Glomerular visceral epithelial cell (primary cell): ENCODE measurements around the gene TMEM171.
A peak's percentile ranks its signal among the peaks of the same experiment; 100 is the strongest.

Source experiments
- DNase-seq: peaks from one replicate; pipeline ENCODE4 v3.0.0-alpha.2; 2016; ENCODE audit errors: extremely low spot score

Gene TMEM171, protein sequence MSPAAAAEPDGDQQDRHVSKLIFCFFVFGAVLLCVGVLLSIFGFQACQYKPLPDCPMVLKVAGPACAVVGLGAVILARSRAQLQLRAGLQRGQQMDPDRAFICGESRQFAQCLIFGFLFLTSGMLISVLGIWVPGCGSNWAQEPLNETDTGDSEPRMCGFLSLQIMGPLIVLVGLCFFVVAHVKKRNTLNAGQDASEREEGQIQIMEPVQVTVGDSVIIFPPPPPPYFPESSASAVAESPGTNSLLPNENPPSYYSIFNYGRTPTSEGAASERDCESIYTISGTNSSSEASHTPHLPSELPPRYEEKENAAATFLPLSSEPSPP

DNA sequence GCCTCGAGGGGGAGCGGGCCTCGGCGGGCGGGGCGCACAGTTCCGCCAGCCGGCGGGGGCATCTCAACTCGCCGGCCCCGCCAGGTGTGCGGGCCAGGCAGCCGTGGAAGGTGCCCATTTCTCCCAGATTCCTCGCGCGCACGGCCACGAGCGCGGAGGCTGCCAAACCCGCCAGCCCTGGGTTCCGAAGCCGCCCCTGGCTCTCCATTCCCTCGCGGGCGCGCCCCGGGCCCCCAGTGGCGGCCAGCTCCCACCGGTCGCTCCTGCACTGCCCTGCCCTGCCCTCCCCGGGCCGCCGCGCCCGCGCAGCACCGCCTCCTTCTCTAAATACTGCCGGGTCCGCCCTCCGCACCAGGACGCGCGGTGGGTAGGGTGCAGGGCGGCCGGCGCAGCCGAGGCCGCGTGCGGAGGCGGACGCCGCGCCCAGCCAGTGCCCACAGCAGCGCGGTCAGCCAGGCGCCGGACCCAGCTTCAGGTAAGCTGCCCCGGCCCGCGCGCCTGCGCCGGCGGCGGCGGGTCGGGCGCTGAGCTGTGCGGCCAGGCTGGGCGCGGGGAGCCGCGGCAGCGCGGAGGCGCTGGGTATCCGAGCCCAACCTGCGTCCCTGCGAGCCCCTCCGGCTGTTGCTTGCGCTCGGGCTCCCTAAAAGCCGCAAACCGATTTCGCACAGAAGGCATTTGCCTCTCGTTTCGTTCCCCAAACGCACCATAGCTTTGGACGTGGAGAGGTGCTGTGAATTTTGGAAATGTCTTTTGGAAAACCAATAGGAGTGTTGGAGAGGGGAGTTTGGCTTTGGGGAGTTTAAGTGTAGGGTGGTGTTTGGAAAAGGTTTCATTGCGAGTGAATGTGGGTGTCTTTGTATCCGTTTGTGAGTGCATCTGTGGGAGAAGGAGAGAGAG is at the start of gene TMEM171:
Gene TMEM171 (plus strand): TSS at position 354 of the 897 bp plus-strand sequence. CDS start 2,799 bp downstream, outside the sequence.
- peak; percentile 65 for DNase-seq

DNA sequence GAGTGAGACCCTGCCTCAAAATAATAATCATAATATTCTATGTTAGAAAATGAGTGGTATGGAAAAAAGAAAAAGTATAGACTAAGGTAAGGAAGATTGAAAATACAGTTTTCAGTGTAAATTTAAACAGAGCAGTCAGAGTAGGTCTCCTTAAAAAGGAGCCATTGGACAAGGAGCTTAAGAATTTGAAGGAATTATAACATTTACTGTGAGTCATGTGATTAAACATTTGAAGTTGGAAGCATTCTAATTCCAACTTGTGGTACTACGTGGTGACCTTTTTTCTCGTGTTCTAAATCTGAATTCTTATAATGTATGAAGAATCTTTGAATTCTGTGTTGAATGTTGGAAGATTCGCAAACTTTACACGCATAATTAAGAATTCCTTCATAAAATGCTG is 39.3 kb upstream of the TMEM171 start:
- no peak for DNase-seq

DNA sequence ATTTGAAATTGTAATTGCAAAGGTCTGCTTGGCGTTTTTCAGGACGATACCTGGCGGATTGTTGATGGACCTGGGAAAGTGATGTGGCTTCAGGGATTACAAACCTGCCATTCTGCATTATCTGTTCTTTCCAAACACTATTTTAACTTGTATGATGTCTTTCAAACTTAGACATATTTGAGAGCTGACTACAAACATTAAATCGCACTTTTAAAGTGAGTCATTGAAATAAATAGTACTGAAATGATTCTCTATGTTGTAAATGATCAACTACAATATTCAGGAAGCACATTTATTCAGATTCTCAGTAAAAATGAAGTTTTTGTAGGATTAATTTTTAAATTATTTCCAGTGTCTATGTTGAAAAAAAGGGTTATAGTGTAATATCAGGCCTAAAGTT is 32.3 kb upstream of the TMEM171 start:
- DNase-seq: peak; percentile 31

GRCh38 chr5:73093943-73094342 is 26.4 kb upstream of the TMEM171 start:
- DNase-seq: peak; percentile 73

GRCh38 chr5:73094415-73094814 is 26.0 kb upstream of the TMEM171 start:
- DNase-seq: no peak

- peak; percentile 29 for DNase-seq
Observed at GRCh38 chr5:73095564-73096238, 24.7 kb upstream of the TMEM171 start.

GRCh38 chr5:73096239-73096575 is 24.2 kb upstream of the TMEM171 start:
- DNase-seq: peak; percentile 27

DNA sequence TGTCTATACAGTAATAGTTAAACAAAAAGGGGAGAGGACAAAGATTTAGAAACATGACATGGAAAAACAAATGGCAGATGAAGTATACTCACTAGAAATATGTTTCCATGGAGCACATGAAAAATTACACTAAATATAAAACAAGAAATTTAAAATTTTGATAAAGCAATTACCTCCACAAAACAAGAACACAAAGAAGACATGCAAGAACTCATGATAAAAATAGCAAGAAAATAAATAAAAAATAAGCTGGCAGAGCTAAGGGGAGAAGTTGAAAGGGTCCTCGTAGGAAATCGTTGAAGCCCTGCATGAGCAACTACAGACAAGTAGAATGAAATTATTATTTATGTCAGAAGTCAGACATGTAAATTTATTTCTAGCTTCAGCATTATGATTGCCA is 22.6 kb upstream of the TMEM171 start:
- DNase-seq: no peak

DNA sequence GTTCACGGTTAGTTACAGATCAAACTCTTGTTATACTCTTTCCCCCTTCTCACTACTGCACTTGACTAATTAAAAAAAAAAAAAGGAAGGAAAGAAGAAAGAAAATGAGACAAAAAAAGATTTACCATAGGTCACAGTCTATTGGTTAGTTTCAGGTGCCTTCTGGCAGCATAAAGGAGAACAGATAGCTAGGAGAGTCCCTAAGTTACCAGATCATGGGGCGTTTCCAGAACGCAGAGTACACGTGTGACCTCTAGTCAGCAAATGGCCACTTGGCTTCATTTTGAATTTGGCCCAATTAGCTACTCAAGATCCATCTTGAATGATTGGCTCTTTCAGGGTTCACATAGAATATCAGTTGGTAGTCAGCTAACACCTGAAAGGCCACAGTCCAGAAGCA is 20.3 kb upstream of the TMEM171 start:
- DNase-seq: no peak

DNA sequence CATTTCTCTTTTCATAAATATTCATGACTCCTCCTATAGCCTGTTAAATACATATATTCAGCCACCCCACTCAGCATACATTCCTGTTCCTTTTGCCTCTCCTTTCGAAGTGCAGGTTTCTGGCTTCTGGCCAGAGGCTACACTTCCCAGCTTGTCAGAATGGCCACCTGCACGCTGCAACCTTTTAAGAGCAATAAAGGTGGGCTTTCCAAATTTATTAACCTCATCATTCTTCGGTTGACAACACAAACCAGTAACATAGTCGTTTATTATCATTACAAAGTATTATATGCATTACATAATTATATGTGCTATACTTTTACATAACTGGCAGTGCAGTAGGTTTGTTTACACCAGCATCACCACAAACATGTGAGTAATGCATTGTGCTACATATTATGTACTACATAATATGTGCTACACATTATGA is 16.5 kb upstream of the TMEM171 start:
- DNase-seq: no peak

- no peak for DNase-seq
Observed at GRCh38 chr5:73104326-73104725, 16.0 kb upstream of the TMEM171 start.

GRCh38 chr5:73106335-73106734 is 14.0 kb upstream of the TMEM171 start:
- DNase-seq: no peak

GRCh38 chr5:73110190-73110589 is 10.2 kb upstream of the TMEM171 start:
- no peak for DNase-seq

- DNase-seq: no peak
Observed at GRCh38 chr5:73111536-73111935, 8.8 kb upstream of the TMEM171 start.

DNA sequence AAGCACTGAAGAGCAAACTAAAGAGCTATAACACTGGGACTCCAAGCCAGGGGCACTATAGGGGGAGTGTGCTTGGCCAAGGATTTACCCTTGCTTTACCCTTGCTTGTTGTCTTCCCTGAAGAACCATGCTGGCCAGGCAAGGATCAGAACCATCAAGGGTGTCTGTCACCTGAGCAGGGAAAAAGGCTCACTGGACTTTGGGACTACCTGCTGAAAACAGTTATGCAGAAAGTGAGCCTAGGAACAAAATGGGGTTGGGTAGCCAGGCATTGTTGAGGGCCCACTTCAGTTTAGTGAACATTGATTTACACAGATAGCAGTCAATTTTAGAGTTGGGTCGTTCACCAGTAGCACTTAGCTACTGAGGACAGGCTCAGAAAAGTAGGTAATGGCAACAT is 8.0 kb upstream of the TMEM171 start:
- no peak for DNase-seq

- DNase-seq: no peak
Observed at GRCh38 chr5:73114044-73114688, 6.2 kb upstream of the TMEM171 start.

GRCh38 chr5:73115399-73116051 is 4.8 kb upstream of the TMEM171 start:
- DNase-seq: peak; percentile 74

DNA sequence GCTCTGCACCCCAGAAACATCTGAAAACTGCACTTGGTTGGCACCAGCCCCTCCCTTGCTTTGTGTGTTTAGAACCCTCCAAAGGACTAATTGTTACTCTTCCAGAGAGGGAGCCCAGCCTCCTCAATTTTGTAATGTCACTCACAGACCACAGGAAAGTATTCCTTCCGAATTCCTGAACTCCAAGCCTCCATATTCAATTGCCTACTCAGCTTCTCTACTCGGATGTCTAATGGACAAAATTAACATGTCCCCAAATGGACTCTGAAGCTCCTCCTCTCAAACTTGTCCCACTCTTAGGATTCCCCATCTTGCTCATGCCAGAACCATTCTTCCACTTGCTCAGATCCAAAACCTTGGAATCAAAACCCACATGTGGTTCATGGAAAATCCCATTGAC is 3.9 kb upstream of the TMEM171 start:
- no peak for DNase-seq

DNA sequence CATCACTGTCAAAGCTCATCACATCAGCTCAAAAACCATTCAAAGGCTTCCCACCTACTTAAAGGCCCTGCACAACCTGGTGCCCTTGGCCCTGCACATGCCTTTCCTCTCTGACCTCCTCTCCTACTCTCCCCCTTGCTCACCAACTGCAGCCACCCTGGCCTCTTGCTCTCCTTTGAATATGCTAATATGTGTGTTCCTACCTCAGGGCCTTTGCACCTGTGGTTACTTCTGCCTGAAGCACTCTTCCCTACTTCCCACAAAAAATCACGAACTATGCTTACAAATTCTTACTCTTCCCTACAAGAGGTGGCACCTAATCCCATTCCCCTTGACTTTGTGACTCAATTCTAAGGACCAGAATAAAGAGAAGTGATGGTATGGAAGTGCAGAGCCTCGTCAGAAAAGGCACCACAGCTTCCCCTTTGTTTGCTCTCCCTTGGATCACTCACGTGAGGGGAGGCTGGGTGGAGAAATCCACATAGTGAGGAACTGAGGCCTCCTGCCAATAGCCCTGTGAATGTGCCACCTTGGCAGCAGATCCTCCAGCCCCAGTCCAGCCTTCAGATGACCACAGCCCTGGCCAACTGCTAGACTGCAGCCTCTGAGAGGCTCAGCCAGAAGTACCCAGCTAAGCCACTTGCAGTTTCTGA is 3.2 kb upstream of the TMEM171 start:
- DNase-seq: no peak

DNA sequence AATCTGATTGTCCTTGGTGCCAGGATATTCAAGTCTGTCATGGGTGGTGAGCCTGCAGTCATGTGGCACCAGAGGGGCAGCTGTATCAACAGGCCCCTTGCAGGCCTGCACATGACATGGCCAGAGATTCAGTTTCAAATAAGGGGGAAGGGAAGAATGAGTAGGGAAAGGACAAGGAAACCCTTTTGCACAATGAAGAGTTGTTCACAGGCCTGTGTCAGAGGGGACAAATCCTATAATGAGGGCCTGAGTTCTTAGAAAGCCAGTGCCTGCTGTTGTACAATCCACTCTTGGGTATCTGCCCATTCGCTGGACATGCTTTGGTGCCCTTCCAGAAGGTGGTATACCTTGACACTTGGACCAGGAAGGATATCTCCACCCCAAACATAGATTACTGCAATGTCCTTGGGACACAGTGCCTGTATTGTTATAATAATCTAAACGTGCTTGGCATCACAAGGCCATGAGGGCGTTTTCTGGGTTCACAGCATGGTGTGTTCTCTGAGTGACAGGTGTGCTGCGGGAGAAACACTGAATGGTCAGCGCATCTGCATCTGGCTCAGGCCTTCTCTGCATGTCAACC is 1.9 kb upstream of the TMEM171 start:
- DNase-seq: peak; percentile 39
